Stimulated activated CD8-positive, alpha-beta memory T cell treated with anti-CD3 and anti-CD28 coated beads, Interleukin-15, amount 100 ng/mL, for 24 hours (primary cell): ENCODE results near the gene AGGF1.
"Not testable (repeated sequence)": the region's sequence is repeated elsewhere in the genome, so short reads cannot be mapped to it uniquely, and the experiment has no call there.

Experiments
- DNase-seq: peaks from one replicate; pipeline ENCODE4 v3.0.0-alpha.2; 2020; ENCODE audit warnings: low read depth

AGGF1 gene

GRCh38 chr5:77028631-77029375, 1.4 kb upstream of the AGGF1 start:
- DNase-seq = no peak

GRCh38 chr5:77029376-77029885, 773 bp upstream of the AGGF1 start:
- no peak for DNase-seq

- DNase-seq = no peak
Measured at GRCh38 chr5:77031891-77032290, 1.7 kb downstream of the AGGF1 start.

- no peak for DNase-seq
Measured at GRCh38 chr5:77032635-77033034, 2.4 kb downstream of the AGGF1 start.

- no peak for DNase-seq
Measured at GRCh38 chr5:77033338-77033737, 3.1 kb downstream of the AGGF1 start.

GRCh38 chr5:77035950-77036349, 5.7 kb downstream of the AGGF1 start:
- DNase-seq = no peak

- no peak for DNase-seq
Measured at GRCh38 chr5:77046416-77047073, 16.3 kb downstream of the AGGF1 start.

- no peak for DNase-seq
Measured at GRCh38 chr5:77064040-77064439, 33.8 kb downstream of the AGGF1 start.

GRCh38 chr5:77065256-77065655, 35.1 kb downstream of the AGGF1 start:
- DNase-seq = no peak

- DNase-seq = no peak
Measured at GRCh38 chr5:77066184-77066583, 36.0 kb downstream of the AGGF1 start.

GRCh38 chr5:77066823-77067442, 36.7 kb downstream of the AGGF1 start:
- DNase-seq = no peak

- no peak for DNase-seq
Measured at GRCh38 chr5:77073667-77074066, 43.5 kb downstream of the AGGF1 start.

- no peak for DNase-seq
Measured at GRCh38 chr5:77074745-77075144, 44.5 kb downstream of the AGGF1 start.

GRCh38 chr5:77076961-77077828, 47.0 kb downstream of the AGGF1 start:
- DNase-seq = peak; percentile 42

- no peak for DNase-seq
Measured at GRCh38 chr5:77077829-77078176, 47.6 kb downstream of the AGGF1 start.

- not testable (repeated sequence) for DNase-seq
Measured at GRCh38 chr5:77080479-77080878, 50.3 kb downstream of the AGGF1 start.

GRCh38 chr5:77080905-77081304, 50.7 kb downstream of the AGGF1 start:
- DNase-seq = no peak

GRCh38 chr5:77082280-77082679, 52.1 kb downstream of the AGGF1 start:
- DNase-seq = no peak

- no peak for DNase-seq
Measured at GRCh38 chr5:77083088-77083487, 52.9 kb downstream of the AGGF1 start.

GRCh38 chr5:77086368-77086688, 56.1 kb downstream of the AGGF1 start:
- DNase-seq = no peak

- peak; percentile 21 for DNase-seq
Measured at GRCh38 chr5:77086689-77087483, 56.7 kb downstream of the AGGF1 start, which contains the start of gene ZBED3. TSS of gene ZBED3 (minus strand) at chr5:77087285. CDS start at chr5:77077878, 9,407 bp downstream.
